ENCODE results near the gene FANCE. TPM values are rescaled to one million over a fixed set of nuclear protein-coding genes. Genes with fewer than 3 reads are reported as not detected.

Gene FANCE
- polyA plus RNA-seq, 1 donor from 2014 or later: 7.1 TPM

Small RNA genes within 50 kb of the gene (small RNA-seq; reads per million reads assigned to genes)
- gene MIR7111: 0 to 1.4 (median 0) reads per million in 3 experiments

Other genes starting within 250 kb of the FANCE start
- 7.3 and 9.1 TPM in 2 replicates for gene SCUBE3, start 238.4 kb upstream of the FANCE start, polyA plus RNA-seq
- 26.3 and 38.6 TPM in 2 replicates for gene ZNF76, start 192.6 kb upstream of the FANCE start, polyA plus RNA-seq
- gene DEF6, start 154.5 kb upstream of the FANCE start, polyA plus RNA-seq: 0.48 and 1.3 TPM in 2 replicates
- 1.3 and 1.7 TPM in 2 replicates for gene PPARD, start 109.8 kb upstream of the FANCE start, polyA plus RNA-seq
- gene RPL10A, start 16.1 kb downstream of the FANCE start, polyA plus RNA-seq: 997 and 1,049 TPM in 2 replicates
- gene TEAD3, start 44.7 kb downstream of the FANCE start, polyA plus RNA-seq: 0.10 and 0.42 TPM in 2 replicates
- 0.14 TPM in 1 of 2 replicates, not detected in the other for gene TULP1, start 60.6 kb downstream of the FANCE start, polyA plus RNA-seq
- gene FKBP5, start 236.6 kb downstream of the FANCE start, polyA plus RNA-seq: 0.84 and 1.2 TPM in 2 replicates